GM21381 (cell line): ENCODE results near the gene SSTR3.
"Not testable (repeated sequence)": the region's sequence is repeated elsewhere in the genome, so short reads cannot be mapped to it uniquely, and the experiment has no call there.

Source experiments
- ATAC-seq: cut with Tn5 transposase; IDR thresholded peaks from one replicate; pipeline ENCODE4 v1.9.1; 2021; ENCODE audit warnings: mild to moderate bottlenecking, moderate library complexity; ENCODE audit not compliant: unreplicated experiment

The SSTR3 gene

DNA sequence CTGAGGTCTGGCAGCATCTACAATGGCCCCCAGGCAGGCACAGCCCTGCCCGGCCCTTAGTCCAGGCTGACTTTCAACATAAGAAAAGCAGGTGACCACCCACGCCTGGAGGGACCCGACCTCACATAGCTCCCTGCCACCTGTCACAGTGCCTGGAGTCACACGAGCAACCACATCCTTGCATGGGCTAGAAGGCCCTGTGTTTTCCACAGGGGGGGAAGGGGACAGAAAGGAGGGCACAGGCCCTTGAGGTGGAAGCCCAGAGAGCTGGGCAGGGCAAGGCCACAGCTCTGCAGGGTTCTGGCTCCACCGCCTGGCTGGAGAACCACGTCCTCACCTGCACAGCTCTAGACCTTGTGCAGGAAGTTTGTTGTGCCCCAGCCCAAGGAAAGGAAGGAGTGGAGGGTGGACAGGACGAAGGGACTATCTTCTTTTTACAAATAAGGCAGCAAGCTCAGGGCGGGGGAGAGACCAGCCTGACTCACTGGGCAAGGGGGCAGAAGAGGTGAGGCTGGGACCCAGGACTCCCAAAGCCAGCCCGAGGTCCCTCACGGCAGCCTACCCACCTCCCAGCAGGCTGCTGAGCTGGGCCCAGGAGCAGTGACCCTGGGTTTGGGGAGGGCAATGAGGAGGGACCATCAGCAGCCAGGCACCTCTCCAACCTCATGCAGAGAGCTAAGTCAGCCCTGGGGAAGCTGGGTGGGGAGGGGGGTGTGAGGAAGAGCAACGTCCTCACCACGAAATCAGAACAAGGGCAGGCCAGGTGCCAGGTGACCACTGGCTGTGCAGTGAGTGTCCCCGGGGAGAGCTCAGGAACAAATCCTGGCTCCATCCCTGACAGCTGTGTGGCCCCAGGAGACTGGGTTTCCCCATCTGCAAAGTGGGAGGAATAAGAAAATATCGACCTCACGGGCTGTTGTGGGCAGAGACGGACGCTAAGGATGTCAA, 28.6 kb downstream of the SSTR3 start:
- no peak for ATAC-seq

GRCh38 chr22:37182949-37183245, 29.4 kb downstream of the SSTR3 start:
- no peak for ATAC-seq

DNA sequence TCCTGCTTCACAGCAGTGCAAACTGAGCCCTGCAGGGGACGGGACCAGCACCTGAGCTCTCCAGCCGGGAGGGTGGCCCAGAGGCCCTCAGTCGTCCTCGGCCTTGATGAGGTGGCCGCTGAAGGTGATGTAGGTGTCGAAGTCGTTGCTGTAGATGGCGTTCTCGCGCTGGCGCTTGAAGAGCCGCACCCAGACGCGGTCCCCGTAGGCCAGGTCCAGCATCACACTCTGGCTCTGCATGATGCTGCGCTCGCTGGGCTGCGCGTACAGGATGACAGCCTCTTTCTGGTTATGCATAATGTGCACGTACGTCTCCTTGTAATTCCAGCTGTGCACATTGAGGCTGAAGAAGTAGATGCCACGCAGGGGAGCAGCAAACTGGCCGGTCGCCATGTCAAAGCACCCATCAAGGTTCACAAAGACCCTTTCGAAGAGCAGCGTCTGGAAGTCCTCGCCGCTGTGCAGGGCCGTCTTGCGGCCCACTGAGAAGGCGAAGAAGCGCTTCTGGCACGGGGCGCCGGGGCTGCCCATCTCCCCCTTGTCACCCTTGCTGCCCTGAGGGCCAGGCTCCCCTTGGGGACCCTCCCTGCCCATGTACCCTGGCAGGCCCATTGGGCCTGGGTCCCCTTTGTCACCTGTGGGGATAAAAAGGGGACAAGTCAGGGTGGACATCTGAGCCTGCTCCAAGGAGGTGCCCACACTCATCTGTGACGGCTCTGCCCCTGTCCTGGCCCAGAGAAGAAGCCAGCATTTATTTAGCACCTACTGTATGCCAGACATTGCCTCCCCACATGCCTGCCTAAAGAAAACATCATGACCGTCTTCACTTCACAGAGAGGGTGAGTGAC, 30.0 kb downstream of the SSTR3 start:
- no peak for ATAC-seq

DNA sequence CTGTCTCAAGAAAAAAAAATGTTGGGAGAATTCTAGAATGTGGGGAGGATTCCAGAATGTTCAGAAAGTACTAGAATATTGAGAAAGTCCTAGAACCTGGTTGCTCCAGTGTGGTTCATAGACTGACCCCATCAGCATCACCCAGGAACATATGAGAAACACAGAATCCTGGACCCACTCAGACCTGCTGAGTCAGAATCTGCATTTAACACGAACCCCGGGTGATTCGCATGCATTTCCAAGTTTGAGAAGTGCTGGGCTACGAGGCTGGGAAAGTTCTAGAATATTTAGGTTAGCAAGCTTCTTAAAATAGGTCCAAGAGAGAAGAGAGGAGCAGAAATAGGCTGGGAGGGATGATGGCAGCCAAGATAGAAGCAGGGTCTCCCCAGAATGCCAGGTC, 30.6 kb downstream of the SSTR3 start:
- no peak for ATAC-seq

DNA sequence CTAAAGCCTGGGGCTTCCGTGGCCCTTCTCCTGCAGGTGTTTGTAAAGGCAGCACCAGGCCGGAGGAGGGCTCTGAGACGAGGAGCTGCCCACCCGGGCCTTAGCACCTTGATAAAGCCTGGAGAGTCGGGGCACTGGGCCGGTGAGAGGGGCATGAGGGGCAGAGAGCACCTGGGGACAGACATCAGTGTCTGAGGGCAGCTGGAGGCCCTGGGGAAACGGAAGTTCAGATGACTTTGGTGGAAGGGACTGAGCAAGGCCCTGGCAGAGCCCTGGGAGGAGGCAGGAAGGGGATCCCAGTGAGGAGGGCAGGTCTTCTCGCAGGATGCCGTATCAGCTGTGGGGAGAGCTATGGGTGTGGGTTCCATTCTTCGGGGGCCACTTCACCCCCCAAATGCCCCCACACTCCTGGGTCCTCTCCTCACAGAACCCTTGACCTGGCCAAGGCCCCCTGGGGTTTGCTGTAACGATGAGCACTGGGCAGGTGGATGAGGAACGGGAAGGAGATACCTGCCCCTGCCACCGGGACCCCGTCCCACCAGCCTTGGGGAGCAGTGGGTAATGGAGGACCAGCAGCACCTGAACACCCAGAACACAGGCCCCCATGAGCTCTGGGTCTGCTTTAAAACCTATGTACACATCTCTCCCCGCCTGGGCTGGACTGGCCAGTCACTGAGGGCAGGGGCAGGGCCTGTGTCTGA, 31.6 kb downstream of the SSTR3 start:
- ATAC-seq, result no peak

GRCh38 chr22:37179622-37180420, 32.5 kb downstream of the SSTR3 start:
- ATAC-seq, result no peak

GRCh38 chr22:37179126-37179470, 33.2 kb downstream of the SSTR3 start:
- no peak for ATAC-seq

- ATAC-seq, result no peak
Observed at GRCh38 chr22:37178350-37179125, 33.7 kb downstream of the SSTR3 start.

GRCh38 chr22:37177755-37178154, 34.5 kb downstream of the SSTR3 start:
- no peak for ATAC-seq

GRCh38 chr22:37177221-37177620, 35.1 kb downstream of the SSTR3 start:
- no peak for ATAC-seq

DNA sequence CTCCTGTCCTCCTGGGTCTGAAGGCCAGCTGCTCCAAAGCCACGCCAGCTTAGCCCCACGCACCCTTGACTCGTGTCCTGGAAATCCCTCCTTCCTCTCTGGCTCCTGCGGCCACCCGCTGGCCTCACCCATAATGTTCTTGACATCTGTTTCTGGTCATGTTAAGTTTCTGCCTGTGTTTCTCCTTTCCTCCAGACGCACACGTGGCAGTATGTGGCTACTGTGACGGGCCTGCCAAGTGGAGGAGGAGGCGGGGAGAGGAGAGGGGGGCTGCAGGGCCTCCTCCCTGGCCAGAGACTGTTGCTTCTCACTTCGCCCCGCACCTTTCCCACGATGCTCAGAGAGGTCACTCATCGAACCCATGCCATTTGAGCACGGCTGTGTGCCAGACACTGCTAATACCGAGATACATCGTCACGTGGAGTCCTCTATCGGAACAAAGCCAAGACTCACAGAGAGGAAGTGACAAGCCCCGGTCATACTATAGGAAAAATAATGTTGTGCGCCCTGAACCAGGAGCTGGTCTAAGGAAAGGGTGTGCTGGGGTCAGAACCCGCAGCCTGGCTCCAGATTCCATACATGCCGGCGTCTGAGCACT, 35.7 kb downstream of the SSTR3 start:
- no peak for ATAC-seq

- no peak for ATAC-seq
Observed at GRCh38 chr22:37175414-37176281, 36.6 kb downstream of the SSTR3 start.

DNA sequence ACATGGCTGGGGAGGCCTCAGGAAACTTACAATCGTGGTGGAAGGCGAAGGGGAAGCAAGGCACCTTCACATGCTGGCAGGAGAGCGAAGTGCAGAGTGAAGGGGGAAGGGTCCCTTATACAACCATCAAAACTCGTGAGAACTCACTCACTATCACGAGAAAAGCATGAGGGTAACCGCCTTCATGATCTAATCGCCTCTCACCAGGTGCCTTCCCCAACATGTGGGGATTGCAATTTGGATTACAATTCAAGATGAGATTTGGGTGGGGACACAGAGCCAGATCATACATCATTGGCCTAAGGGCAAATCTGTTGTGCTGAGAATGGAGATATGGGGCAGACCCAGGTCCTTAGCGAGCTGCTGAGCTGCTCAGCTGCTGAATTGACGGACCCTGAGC, 37.3 kb downstream of the SSTR3 start:
- ATAC-seq, result no peak

DNA sequence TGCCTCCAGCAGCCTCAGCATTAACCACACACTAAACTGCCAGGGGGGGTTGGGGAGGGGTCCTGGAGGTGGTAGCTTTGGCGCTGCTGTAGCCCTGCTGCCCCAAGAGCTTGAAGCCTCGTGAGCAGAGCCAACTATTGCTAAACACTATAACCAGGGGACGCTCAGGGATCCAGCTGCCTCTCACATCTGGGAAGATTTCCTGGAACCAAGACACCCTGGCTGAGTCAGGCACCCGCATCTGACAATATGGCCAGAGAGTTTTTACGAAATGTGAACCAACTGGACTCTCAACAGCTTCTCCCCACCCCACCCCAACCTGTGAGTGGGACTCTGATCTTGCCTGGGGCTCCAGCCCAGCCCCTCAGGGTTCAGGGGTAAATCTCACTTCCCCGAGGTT, 38.6 kb downstream of the SSTR3 start:
- no peak for ATAC-seq

DNA sequence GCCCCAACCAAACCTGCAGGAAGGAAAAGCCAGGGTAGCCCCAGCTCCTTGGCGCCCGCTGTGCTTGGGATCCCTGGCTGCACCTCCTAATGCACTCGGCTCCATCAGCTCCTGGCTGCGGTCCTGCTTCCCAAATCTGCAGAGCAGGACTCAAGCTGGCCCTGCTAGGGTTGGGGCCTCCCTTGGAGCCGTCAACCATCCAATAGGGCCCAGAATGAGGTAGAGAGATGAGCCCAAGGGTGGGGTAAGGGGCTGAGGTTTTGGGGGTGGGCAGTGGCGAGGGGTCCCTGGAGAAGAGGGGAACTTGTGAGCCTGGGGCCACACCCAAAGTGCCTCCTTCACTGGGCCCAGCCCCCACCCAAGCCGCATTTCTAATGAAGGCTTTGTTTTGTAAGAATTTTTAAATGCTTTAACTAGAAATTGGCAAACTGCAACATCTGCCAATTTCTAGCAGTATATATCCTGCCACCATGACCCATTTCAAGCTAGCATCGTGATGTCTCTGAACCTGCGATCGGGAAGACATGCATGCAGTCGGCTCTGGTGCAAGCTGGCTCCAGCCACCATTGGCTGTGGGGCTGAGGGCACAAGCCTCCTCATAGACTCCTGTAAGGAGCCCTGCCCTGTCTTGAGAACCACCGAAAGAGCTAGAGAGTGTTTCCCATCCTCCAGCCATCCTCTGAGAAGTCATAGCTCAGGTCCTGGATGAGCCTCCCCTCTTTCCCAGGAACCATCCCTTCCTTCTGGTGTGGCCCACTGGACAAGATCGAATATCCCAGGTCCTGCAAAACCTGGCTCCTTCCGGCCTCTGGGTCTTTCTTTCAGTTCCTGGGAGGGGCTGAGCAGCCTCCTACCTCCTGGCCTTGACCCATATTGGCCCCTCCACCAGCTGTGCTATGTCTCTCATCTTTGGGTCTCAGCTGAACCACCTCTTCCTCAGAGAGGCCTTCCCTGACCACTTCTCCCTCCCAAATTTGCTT, 39.7 kb downstream of the SSTR3 start:
- no peak for ATAC-seq

GRCh38 chr22:37171662-37172061, 40.6 kb downstream of the SSTR3 start:
- no peak for ATAC-seq

DNA sequence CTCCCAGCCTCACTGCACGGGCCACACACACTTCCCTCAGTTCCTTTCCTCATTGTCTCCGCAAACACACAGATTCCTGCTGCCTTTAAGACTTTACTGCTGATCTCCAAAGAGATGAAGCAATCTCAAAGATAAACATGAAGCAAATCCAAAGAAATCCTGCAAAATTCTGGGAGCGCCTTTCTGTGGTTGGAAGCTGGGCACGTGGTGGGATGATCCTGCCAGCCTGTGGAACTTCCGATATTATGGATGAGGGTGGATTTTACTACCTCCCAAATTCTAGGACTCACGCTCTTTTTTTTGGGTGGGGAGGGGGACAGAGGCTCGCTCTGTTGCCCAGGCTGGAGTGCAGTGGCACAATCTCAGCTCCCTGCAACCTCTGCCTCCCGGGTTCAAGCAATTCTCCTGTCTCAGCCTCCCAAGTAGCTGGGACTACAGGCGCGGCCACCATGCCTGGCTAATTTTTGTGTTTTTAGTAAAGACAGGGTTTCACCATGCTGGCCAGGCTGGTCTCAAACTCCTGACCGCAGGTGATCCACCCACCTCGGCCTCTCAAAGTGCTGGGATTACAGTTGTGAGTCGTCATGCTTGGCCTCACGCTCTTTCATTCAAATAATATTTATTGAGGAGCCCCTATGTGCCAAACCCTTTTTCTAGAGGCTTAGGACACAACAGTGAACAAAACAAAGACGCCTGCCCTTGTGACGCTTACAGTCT, 41.4 kb downstream of the SSTR3 start:
- not testable (repeated sequence) for ATAC-seq
